ENCODE results near the gene TRIM31. TPM values are rescaled to one million over a fixed set of nuclear protein-coding genes. Genes with fewer than 3 reads are reported as not detected.

The TRIM31 gene, protein sequence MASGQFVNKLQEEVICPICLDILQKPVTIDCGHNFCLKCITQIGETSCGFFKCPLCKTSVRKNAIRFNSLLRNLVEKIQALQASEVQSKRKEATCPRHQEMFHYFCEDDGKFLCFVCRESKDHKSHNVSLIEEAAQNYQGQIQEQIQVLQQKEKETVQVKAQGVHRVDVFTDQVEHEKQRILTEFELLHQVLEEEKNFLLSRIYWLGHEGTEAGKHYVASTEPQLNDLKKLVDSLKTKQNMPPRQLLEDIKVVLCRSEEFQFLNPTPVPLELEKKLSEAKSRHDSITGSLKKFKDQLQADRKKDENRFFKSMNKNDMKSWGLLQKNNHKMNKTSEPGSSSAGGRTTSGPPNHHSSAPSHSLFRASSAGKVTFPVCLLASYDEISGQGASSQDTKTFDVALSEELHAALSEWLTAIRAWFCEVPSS
- not detected in 2 replicates for total RNA-seq (2014; rRNA removed)
- polyA plus RNA-seq (2012) = not detected

DNA sequence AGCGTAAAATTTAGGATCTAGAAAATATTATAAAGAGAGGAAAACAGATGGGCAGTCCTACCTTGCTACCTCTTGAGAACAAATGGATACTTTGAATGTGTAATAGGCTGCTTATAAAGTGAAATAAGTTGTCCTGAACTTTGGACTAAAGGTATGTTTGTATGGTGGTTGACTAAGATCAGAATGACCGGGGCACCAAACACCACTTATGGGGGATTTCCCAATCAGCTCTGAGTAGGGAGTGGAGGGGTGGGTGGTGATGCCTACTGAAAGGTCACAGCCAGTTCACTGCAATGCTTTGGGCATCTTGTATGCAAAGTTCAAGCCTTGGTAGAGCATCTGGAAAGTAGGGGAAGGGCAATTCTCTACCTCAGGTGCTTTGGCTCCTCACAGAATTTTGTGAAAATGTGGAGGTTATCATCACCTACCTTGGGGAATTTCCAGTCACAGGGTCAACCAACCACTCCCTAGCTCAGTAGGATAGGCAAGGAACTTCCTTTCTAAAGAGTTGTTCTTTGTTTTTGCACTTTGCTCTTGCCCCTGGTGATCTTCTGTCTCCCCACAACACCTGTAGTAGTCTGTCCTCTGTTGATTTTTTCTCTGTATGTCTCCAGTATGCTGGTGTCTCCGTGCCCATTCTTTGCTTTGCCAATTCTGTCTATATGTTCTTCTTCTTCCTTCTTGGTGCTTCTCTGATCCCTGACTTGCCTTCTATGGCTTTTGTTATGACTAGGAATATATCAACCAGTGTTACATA lies at the start of gene TRIM31:
Gene TRIM31 (minus strand): TSS at position 88 of the 757 bp plus-strand sequence. CDS start 285 bp downstream, outside the sequence.
- no peak for DNase-seq (ENCODE audit: low read depth)

DNA sequence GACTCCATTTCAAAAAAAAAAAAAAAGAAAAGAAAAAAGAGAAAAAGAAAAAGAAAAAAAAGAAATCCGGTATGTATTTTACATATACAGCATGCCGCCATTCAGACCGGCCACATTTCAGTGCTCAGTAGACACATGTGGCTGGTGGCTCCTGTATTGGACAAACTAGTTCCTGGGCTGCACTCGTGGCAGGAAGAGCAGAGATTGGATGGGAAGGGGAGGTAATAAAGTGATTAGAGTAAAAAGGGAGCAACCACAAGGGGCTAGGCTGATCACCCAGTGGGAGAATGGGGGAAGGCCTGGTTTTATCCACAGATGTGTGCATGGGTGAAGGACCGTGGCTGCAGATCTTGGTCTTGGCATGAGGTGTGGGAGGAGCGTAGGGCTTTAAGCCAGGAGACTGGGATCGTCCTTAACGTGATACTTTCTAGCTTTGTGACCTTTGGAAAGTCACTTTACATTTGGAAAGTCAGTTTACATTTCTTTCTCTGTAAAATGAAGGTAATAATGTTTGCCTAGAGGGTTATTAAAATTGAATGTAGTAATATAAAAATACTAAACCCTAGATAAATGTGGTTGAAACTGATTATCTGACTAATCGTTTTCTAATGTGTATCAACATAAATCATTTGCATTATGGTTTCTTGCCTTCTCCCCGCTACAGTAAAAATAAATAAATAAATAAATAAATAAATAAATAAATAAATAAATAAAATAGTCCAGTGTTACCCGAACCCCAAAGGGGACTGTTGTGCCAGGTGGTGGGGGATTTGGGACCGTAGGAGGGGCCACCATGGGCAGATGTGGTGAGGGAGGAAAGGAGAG lies 49.6 kb upstream of the TRIM31 start:
- DNase-seq (ENCODE audit: low read depth) = no peak

DNA sequence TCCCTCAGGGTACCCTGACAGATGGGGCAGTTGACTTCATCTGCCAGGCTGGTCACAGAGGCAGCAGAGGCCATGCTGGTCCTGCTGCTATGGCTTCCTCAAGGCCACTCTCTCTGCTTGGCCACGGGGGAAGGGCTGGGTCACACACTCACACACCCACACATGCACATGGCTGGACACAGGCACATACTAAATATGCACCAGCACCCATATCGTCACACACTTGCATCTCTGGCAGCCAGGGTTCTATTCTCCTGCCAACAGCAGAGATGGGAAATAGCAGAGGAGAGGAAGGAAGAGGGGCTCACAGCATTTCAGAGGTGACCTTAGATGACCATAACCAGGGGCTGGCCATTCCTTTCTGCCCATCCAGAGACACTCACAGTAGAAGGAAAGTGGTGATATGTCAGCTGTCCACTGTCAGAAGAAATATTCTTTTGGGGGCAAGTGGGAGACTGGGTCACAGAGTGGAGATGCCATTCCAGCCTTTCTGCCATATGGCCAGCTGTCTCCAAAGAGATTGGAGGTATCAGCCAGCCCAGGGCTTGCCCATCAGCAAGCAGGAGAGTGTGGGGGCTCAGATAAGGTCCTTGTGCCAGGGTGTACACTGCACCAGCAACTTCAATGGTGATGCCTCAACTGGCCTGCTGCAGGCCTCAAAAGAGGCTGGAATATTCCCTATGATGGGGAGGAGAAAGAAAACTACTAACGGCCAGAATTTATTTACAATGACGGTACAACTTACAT lies 48.1 kb upstream of the TRIM31 start, which contains the start of gene TRIM10:
Gene TRIM10 (minus strand): TSS at position 427 of the 747 bp plus-strand sequence. CDS start 353 bp downstream, at position 74.
- no peak for DNase-seq (ENCODE audit: low read depth)

DNA sequence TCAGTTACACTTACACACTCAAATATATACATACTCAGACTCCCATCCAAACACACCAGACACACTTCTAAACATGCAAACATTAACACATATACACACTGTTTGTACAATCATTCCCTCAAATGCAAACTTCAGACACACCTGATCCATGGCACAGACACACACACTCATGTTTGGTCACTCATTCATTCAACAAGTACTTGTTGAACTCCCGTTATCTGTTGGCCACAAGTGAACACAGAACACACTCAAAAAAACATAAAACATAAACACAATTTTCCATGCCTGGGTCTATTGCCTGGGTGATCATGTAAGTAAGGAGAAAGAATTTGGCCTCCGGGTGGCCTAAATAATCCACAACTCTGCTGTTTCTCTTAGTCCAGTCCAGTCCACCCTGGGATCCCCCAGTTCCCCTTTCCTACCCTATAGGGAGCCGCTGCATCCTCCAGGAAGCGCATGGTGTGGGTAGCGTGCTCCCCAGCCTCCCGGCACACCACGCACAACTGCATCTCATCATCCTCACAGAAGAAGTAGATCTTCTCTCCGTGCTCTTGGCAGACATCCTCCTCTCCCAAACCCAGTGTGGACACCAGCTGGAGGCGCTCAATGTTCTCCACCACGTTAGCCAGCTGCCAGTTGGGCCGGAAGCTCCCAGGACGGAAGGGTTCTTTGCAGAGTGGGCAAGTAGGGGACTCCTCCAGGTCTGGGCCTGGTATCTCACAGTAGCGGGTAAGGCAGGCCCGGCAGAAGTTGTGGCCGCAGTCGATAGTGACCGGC lies 47.3 kb upstream of the TRIM31 start:
- no peak for DNase-seq (ENCODE audit: low read depth)

DNA sequence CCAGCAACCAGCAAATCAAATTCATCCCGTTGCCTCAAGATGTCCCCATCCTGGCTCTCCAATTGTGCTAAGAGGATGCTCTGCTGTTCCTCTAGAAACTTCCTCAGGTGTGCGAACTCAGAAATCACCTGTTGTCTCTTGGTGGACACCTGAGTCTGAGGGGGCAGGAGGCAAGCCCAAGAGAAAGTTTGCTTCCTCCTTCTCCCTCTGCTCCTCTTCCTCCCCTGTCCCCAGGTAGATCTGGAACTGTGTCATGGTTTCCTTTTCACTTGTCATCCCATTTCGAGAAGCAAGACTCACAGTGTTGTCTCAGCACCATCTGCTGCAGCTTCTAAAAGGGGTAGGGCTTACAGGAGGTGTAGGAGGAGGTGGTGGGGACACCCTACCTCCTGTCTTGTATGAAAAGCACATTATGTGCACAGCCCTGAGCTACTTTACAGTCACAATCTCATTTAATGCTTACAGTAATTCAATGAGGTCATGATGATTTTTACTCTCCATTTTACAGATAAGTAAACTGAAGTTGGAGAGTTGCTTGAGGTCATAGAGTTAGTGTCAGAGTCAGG lies 45.7 kb upstream of the TRIM31 start:
- no peak for DNase-seq (ENCODE audit: low read depth)

DNA sequence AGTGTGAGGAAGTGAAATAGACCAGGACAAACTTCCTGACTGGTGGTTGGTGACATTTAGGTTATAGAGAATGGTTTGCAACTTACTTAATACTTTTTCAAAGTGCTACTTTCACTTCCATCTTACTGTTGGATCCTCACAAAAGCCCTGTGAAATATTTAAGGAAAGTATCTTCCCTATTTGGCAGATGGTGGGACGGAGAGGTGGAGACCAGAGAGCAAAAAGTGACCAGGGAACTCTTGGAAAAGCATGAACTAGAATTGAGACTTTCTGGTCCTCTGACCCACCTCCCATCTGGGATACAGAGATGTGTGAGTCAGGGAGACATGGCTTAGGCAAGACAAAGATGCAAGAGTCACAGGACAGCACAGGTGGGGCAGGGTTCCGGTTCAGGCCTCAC lies 45.1 kb upstream of the TRIM31 start:
- no peak for DNase-seq (ENCODE audit: low read depth)

DNA sequence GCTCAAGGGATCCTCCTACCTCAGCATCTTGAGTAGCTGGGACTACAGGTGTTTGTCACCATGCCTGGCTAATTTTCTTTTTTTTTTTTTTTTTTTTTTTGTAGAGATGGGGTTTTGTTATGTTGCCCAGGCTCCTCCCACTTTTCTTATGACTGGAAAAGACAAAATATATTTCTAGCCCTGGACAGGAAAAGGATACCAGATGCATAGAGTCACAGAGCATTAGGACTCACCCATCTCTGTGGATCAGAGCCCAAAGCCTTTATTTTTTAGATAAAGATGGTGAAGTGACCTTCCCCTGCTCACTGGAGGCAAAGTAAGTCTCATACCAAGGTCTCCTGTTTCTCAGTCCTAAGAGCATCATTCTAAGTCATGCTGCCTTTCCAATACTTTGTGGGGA lies 44.7 kb upstream of the TRIM31 start:
- DNase-seq (ENCODE audit: low read depth) = no peak

DNA sequence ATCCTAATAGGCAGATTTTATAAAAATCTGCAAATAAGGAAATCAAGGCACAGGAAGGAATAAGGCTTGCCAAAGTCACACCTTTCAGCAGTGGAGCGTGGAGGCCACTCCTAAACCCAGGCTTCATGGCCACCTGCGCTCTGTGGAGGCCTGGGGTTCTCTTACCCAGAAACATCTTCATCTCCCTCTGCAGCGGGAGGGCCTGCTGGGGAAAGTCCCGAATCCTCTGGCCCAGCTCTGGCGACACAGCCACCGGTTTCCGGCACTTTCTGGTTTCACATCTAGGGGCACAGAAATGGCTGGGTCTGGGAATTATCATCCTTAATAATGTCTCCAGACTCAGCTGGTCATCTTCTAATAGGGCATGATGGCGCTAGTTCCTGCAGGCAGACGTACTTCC lies 43.9 kb upstream of the TRIM31 start:
- DNase-seq (ENCODE audit: low read depth) = no peak

DNA sequence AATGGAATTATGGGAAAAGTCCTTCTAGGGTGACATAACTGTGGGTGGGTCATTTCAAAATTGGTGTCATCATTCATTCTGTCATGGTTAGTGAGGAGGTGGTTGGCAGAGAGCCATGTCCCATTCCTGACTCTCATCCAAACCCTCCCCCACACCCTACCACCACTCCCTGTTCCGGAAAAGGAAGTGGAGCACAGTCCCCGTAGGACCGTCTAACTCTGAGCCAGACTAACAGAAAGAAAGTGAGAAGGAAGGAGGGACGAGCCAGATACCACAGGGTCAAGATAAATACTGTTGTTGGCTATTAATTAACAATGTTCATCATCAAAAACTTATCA lies 43.3 kb upstream of the TRIM31 start:
- DNase-seq (ENCODE audit: low read depth) = peak; percentile 42

DNA sequence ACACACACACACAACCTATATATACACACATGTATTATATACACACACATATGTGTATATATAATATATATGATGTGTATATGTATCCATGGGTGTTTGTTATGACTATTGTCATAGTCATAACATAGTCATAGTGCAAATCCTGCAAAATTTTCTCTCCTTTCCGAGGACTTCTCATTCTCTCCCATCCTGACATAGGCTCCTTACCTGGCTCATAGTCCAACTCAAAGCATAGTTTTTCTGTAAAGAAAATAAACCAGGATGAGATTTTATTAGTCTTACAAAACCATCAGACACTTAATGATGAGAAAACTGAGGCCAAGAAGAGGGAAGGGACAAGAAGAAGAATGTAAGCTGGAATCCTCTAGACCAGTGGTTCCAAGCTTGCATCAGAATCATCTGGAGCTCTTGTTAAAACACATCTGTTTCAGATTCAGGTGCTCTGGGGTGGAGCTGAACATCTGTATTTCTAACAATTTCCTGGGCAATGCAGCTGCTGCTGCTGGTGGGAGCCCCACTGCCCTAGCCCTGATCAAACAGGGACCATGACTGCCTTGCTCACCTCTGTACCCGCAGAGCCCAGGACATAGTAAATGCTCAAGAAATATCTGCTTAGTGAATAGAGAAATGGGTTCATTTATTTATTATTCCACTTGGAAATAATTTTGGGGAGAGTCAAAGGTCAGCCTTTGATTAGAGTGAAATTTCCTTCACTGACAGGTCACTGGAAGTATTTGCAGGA lies 42.8 kb upstream of the TRIM31 start:
- DNase-seq (ENCODE audit: low read depth) = no peak

DNA sequence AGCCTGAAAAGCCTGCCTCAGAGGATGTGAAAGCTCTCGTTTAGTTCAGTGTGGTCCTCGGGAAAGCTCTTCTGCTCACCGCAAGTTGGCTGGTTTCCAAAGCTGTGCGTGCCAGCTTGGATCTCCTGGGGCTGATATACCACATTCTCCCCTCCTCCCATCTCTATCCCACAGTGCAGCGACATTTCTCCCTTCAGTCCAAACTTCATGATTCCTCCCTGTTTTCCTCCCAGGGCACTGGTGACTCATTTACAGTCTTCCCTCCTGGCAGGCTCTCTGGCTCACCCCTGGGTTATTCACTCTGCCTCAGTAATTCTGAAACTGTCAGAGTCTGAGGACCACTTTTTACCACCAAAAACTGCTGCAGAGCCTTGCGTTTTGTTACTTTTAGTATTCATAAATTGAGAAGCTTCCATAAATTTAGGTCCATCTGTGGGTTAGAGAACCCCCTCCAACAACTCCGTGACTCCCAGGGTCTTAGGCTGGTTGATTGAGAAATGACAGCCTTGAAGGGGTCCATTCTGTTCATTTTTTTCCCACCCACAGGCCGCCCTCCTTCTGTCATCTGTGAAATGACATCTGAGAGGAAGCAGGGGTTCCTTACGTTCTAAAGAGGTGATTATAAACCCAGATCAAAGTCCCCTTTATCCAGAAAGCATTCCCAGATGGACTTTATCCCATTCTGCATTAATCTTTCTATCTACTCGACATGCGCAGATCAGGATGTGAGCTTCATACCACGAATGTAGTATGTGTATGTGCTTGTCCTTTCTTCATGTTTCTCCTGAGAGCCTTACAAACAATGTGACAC lies 42.0 kb upstream of the TRIM31 start:
- DNase-seq (ENCODE audit: low read depth) = peak; percentile 81

DNA sequence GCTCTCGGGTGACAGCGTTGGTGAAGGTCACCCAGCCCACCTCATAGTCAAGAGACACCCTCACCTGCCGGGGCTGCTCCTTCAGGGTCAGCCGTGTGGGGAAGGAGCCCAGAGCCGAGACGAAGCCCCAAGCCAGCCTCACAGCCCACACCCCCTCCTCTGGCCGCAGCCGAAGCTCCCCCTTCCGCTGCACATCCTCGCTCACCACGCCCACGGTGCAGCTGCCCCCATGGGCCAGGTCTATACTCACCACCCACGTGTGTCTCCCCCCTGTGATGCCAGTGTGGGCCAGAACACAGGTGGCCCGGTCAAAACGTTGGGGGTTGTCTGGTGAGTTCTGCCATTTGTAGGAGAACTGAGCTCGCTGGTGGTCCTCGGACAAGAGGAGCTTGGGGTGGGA lies 41.2 kb upstream of the TRIM31 start:
- no peak for DNase-seq (ENCODE audit: low read depth)

DNA sequence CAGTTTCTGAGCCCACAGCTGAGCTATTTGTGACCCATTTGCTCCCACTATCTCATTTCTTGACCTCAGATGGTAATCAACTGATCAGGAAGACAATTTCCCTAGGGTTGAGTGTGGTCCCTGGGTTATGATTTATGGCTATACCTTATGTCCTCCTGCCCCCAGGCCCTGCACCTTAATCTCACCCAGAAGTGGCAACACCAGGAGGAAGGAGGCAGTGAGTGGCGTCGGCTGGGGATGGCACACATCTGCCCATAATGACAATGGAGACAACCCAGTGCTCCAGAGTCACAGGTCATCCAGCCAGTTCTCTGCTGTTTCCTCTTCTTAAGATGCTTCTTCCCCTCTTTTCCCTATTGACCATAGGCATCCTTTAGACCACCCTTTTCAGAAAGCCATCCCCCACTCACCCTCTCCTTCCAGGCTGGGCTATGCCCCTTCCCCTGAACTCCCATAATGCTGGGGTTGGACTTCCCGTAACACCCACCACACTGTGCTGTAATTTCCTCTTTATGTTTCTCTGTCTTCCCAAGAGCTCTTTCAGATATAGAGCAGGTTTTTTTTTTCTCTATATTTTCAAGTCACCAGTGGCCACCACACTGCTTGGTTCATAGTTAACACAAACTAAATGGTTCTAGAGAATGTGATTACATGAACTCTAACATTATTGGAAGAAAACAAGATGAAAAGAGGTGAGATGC lies 40.2 kb upstream of the TRIM31 start:
- no peak for DNase-seq (ENCODE audit: low read depth)

DNA sequence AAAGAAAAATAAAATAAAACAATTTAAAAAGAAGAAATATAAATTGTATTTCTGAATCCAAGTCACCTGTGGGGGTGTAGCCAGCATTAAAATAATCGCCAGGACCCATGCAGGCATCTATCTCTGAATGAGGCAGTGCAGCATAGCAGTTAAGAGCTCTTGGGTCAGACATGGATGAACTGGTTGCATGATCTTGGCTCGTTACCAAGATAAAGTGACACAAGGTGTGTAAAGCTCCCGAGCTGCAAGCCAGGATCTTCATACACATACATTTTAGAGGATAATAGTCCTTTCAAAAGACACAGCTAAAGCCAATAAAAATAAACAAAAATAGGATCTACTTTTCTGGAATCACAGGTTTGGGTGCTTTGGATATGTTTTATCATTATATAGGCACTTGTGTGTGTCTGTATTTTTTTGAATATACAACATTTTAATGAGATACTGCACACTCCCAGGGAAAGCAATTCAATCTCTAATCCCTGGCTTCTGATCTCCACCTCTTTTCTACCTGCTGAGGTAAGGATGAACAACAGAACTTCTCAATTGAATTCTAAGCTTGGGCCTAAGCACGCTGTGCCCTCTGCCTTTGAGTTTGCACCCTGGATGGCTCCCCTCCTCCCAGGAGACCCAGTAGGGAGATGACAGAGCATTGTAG lies 39.3 kb upstream of the TRIM31 start:
- no peak for DNase-seq (ENCODE audit: low read depth)

DNA sequence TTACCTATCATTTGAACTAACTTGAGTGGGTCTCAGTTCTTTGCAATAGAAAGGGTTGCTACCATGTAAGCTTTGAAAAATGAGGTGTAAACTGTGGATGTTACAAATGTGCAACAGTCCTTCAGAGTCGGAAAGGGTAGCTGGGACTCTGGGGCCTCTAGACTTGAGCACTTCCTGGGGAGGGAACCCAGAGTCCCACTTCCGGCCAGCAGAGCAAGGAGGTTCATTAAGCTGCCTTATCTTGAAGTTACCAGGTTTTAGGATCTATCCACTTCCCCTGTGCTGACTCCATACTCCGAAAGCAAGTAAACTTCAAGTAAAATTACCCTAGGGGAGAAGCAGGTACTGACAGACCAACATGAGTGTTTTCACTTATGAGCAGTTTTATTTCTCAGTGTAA lies 38.7 kb upstream of the TRIM31 start:
- no peak for DNase-seq (ENCODE audit: low read depth)

DNA sequence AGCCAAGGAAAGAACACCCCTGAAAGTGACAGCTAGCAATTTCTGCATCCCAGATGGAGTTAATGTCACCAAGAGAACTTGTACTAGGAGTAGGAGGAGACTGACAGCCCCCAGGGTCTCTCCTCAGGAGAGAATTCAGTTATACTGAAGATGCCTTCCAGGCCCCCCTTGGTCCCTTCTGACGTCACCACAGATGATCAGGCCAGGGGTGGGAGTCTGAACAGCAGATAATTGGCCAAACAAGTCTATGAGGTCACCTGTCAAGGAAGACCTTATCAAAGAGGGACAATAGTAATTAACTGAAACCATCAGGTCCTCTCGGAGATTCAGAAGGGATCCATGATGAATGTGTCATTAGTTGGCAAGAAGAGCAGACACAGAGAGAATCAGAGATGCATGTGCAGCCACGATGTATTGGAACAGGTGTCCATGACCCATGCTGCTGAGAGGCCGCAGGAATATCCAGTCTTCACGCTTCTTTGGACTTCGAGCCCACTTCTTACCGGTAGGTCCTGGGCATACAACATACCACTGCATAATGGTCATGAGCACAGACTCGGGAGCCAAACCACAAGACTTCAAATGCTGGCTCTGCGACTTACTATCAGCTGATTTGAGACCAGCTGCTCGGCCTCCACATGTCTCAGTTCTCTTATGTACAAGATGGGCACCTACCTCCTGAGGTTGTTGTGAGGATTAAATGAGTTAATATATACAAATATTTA lies 37.9 kb upstream of the TRIM31 start:
- peak; percentile 85 for DNase-seq (ENCODE audit: low read depth)

Data from LHCN-M2 (cell line).